ENCODE measurements around the gene STIP1. TPM values are rescaled to one million over a fixed set of nuclear protein-coding genes. Genes with fewer than 3 reads are reported as not detected.

The STIP1 gene
- total RNA-seq, 3 donors from 2014 or later: 49.4 to 118 (median 80.3) TPM

DNA sequence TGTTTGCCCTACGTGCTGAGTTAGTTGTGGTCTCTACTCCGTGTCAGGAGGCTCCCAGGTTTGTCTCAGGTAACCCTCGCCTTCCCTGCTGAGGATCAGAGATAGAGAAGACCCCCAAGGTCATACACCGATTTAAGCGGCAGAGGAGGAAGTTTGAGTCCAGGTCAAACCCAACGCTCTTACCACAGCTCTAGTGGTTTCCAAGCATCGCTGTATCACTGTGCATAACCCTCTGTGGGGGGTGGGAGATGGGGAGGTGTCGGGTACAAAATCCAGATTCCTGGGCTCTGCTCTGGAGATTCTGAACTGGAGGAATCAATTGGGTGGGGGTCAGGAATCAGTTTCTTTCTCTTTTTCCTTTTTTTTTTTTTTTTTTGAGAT lies 45.0 kb downstream of the STIP1 start:
- ATAC-seq (no peak), DNase-seq (peak in 1 of 3 donors; percentile 38)
- intact Hi-C loops (cut with DNase I, micrococcal nuclease): no loop called here
- Histone ChIP-seq H3K9me3 (no peaks in the 10 kb centered on the region), H3K4me1 (ENCODE audit: low read depth) (peaks cover 45% of the 10 kb centered on the region), H3K36me3 (ENCODE audit: low read depth) (no peaks in the 10 kb centered on the region), H3K4me3 (peak overlapping the region; percentile 74)
- TF ChIP-seq, protein P1, sequence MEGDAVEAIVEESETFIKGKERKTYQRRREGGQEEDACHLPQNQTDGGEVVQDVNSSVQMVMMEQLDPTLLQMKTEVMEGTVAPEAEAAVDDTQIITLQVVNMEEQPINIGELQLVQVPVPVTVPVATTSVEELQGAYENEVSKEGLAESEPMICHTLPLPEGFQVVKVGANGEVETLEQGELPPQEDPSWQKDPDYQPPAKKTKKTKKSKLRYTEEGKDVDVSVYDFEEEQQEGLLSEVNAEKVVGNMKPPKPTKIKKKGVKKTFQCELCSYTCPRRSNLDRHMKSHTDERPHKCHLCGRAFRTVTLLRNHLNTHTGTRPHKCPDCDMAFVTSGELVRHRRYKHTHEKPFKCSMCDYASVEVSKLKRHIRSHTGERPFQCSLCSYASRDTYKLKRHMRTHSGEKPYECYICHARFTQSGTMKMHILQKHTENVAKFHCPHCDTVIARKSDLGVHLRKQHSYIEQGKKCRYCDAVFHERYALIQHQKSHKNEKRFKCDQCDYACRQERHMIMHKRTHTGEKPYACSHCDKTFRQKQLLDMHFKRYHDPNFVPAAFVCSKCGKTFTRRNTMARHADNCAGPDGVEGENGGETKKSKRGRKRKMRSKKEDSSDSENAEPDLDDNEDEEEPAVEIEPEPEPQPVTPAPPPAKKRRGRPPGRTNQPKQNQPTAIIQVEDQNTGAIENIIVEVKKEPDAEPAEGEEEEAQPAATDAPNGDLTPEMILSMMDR (IDR thresholded peaks at IDR 0.05): no peak

DNA sequence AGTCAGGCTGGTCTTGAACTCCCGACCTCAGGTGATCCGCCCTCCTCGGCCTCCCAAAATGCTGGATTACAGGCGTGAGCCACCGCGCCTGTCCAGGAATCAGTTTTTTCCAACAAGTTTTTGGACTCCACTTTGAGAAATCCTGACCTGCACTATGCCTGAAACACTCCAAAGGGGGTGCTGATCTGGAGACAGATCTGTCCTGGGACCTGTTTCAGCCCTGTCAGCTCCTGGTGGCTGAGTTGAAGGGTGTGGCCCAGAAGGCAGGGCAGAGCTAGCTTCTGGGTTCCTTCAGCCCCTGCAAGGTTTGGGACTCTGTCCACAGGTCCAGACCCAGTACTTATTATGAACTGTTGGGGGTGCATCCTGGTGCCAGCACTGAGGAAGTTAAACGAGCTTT lies 45.6 kb downstream of the STIP1 start:
- H3K9me3 ChIP-seq: no peaks in the 10 kb centered on the region
- no peaks in the 10 kb centered on the region for H3K36me3 ChIP-seq (ENCODE audit: low read depth)
- ATAC-seq: no peak
- TF ChIP-seq, protein P1 (IDR thresholded peaks at IDR 0.05): no peak
- peak in 1 of 3 donors; percentile 36 for DNase-seq
- peaks cover 44% of the 10 kb centered on the region for H3K4me1 ChIP-seq (ENCODE audit: low read depth)
- H3K4me3 ChIP-seq: no peak overlapping the region
- intact Hi-C loops (cut with DNase I, micrococcal nuclease): no loop called here

DNA sequence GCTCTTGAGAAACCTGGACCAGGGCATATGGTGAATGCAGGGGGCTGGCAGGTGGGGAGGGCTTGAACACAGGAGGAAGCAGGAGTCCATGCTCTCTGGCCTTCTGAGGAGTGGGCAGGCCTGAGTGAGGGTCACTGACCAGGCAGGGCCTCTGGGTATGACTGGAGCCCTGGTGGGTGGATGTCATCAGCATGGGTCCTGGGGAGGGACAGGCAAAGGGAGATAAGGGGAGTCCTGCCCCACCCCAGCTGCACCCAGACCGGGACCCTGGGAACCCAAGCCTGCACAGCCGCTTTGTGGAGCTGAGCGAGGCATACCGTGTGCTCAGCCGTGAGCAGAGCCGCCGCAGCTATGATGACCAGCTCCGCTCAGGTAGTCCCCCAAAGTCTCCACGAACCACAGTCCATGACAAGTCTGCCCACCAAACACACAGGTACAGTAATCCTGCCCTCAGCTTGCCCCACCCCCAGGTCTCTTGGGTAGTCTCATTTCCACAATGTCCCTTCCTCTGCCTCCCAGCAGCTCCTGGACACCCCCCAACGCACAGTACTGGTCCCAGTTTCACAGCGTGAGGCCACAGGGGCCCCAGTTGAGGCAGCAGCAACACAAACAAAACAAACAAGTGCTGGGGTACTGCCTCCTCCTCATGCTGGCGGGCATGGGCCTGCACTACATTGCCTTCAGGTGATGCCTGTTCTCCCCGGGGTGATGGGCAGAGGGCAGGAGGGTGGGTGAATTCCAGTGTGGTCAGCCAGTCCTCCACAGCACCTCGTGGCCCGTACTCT lies 46.4 kb downstream of the STIP1 start:
- TF ChIP-seq, protein P1 (IDR thresholded peaks at IDR 0.05): no peak
- DNase-seq: peak in 1 of 3 donors; percentile 39
- intact Hi-C loops (cut with DNase I, micrococcal nuclease): no loop called here
- H3K4me1 ChIP-seq (ENCODE audit: low read depth): peaks cover 39% of the 10 kb centered on the region
- H3K4me3 ChIP-seq: no peak overlapping the region
- H3K9me3 ChIP-seq: no peaks in the 10 kb centered on the region
- no peaks in the 10 kb centered on the region for H3K36me3 ChIP-seq (ENCODE audit: low read depth)
- ATAC-seq: no peak

DNA sequence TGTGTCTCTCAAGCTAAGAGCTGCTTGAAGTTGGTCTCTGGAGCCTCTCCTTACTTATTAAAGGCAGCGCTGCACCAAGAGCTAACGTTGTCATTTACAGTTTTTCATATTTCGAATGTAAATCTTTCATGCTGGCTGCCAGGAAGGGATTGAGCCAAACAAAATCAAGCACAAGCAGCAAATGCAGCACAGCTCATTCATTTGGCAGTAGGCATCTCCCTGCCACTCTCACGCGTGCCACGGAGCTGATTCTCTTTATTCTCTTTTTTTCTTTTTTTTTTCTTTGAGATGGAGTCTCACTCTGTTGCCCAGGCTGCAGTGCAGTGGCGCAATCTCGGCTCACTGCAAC lies 47.0 kb downstream of the STIP1 start:
- H3K36me3 ChIP-seq (ENCODE audit: low read depth): no peaks in the 10 kb centered on the region
- no peak for ATAC-seq
- H3K9me3 ChIP-seq: no peaks in the 10 kb centered on the region
- TF ChIP-seq, protein P1 (IDR thresholded peaks at IDR 0.05): no peak
- peaks cover 38% of the 10 kb centered on the region for H3K4me1 ChIP-seq (ENCODE audit: low read depth)
- no peak for DNase-seq
- intact Hi-C loops (cut with DNase I, micrococcal nuclease): no loop called here
- no peak overlapping the region for H3K4me3 ChIP-seq

DNA sequence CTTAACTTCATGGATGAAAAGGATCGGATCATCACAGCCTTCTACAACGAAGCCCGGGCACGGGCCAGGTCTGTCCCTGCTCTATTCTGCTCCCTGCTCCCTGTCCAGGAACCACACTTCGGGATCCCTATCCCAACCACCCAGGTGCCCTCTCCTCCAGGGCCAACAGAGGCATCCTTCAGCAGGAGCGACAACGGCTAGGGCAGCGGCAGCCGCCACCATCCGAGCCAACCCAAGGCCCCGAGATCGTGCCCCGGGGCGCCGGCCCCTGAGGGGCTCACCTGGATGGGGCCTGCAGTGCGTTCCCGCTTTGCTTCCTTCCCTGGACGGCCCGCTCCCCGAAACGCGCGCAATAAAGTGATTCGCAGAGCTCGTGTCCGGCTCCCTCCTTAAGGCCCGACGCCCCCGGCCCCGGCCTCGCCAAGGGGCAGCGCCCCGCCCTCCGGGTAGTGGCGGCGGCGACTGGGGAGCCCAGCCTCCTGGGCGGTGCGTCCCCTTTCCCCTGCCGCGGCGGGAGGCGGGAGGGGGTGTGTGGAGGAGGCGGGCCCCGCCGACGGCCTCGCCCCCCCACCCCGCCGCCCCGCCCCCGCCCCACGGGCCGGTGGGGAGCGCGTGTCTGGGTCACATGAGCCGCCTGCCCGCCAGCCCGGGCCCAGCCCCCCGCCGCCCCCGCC lies 48.1 kb downstream of the STIP1 start, which contains the start of gene VEGFB:
VEGFB (plus strand) TSS at position 672 of the 674 bp plus-strand sequence. CDS start 250 bp downstream, outside the sequence.
- TF ChIP-seq, protein P1 (IDR thresholded peaks at IDR 0.05): no peak
- H3K9me3 ChIP-seq: no peaks in the 10 kb centered on the region
- H3K4me1 ChIP-seq (ENCODE audit: low read depth): peaks cover 44% of the 10 kb centered on the region
- H3K4me3 ChIP-seq: peak within 1 kb of the TSS; percentile 51
- DNase-seq (peak; percentile 73 to 87 (median 86)), ATAC-seq (peak; percentile 49)
- H3K36me3 ChIP-seq (ENCODE audit: low read depth): no peaks in the 10 kb centered on the region
- intact Hi-C loops (cut with DNase I, micrococcal nuclease): no loop called here

Measured in mucosa of descending colon (tissue), 3 donors.